H1 (cell line): ENCODE data around the gene GNAQ.

Experiments used
- BACH1 ChIP-seq: IDR thresholded peaks from 2 replicates; pipeline ENCODE4 v1.6.1; 2012; ENCODE audit warnings: low read length, improper control_type of control experiment
- EP300 ChIP-seq, 2 experiments: IDR thresholded peaks; 1 replicate in 1 of 2; 2 replicates in 1 of 2; pipeline ENCODE4 v1.6.1; 2011 to 2012; ENCODE audit warnings: low read depth in 2 of 2, low read length in 2 of 2, mild to moderate bottlenecking in 2 of 2, borderline replicate concordance in 1 of 2, inconsistent platforms in 1 of 2, moderate library complexity in 1 of 2
- RAD21 ChIP-seq, 2 experiments: IDR thresholded peaks in 1 of 2; conservative IDR thresholded peaks in 1 of 2; 2 replicates each; pipeline ENCODE4 v1.6.1; 2011; ENCODE audit warnings: low read depth in 2 of 2, low read length in 2 of 2, improper control_type of control experiment in 1 of 2, inconsistent platforms in 1 of 2, mild to moderate bottlenecking in 1 of 2, moderate library complexity in 1 of 2
- SUZ12 ChIP-seq: fragments of 200-600 bp; sonication (generic); IDR thresholded peaks from 2 replicates; pipeline ENCODE4 v1.6.1; 2012; ENCODE audit warnings: mild to moderate bottlenecking, inconsistent platforms, low read length, moderate library complexity, mixed read lengths

DNA sequence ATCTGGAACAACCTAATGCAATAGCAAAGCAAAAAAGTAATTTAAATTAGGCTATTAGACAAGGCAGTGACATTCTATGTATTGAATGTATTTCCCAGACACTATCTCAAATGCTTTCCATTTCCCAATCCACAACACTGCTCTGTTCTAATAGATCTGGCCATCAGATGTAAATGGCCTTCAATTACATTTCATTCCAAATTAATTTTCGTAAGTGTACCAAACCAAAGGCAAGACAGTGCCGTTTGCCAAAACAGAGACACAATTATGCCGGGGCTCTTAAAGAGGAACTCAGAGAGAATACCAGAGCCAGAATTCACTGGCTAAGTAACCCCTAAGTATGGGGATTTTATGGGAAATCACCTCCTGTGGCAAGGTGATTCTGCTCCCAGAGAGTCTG, 63.1 kb downstream of the GNAQ start:
- no peak for TF ChIP-seq SUZ12
- TF ChIP-seq EP300 (IDR thresholded peaks at IDR 0.05; ENCODE audit: borderline replicate concordance in 1 of 2, low read depth in 2 of 2, low read length in 2 of 2), result no peak
- no peak for TF ChIP-seq BACH1
- no peak for TF ChIP-seq RAD21 (IDR thresholded peaks at IDR 0.05 in 1 of 2, conservative IDR thresholded peaks at IDR 0.05 in 1 of 2; ENCODE audit: low read depth in 2 of 2, low read length in 2 of 2)
